DMS79 treated with DMSO at 0.1 percent for 48 hours (cell line): ENCODE results near the gene CCL17.
"Not testable (repeated sequence)": the region's sequence is repeated elsewhere in the genome, so short reads cannot be mapped to it uniquely, and the experiment has no call there.

Experiments used
- DNase-seq: peaks from one replicate; lab custom pipeline; 2025; lab: John Stamatoyannopoulos, UW

Gene CCL17

DNA sequence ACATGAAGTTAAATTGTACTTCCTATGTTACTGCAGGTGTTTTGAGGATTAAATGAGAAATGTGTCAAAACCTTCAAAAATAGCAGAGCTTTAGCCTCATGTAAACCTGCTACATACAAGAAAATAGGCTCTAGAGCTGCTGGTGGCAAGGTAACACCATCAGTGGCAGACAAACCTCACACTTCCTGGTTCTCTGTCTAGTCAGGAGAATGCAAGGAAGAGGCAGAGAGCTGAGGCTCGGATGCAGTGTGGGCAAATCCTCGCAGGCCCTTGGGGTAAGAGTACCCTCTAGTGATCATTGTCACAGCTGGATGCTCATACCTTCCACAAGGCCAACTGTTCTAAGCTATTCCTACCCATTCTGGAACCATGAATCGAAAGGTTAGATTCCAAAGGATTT is 28.4 kb downstream of the CCL17 start:
- DNase-seq = no peak

DNA sequence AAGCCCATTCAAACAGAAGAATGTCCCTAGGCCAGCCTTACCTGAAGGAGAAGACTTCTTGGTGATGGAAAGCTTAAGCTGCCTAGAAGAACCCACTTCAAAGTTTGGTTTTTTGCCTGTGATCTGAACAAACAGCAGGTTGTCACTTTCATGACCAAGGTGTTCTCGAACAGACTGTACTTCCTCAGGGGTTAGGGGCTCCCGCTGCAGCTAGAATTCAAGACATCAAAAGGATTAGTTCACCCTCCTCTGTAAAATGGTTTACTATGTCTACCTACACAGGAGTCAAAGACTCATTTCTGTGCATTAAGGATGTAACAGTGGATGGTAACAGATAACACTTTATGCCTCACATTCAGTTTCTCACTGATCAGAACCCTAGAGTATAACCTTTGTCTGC is 29.4 kb downstream of the CCL17 start:
- DNase-seq = no peak

DNA sequence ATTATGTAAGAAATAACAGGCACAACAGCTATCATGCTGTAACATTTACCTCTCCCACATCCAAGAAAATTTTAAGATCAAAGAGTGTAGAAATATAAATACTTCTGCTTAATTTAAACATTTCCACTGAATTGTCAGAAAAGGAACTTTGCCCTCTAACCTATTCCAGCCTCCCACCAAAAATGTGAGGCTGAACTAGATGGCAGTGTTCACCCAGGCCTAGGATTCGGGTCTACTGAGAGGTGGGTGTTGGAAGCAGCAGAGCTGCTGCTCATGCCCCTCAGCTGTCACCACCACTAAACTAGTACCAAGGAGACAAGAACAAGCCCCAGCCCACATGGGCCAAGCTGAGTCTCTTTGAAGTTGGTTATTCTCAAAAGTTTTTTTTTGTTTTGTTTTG is 31.3 kb downstream of the CCL17 start:
- no peak for DNase-seq

DNA sequence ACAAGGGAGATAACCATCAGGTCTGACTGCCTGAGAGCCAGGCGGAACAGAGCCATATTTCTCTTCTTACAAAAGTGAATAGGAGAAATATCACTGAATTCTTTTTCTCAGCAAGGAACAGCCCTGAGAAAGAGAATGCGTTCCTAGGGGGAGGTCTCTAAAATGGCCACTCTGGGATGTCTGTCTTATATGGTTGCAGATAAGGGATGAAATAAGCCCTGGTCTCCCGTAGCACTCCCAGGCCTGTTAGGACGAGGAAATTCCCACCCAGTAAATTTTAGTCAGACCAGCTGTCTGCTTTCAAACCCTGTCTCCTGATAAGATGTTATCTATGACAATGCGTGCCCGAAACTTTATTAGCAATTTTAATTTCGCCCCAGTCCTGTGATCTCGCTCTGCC is 35.4 kb downstream of the CCL17 start:
- DNase-seq = not testable (repeated sequence)

DNA sequence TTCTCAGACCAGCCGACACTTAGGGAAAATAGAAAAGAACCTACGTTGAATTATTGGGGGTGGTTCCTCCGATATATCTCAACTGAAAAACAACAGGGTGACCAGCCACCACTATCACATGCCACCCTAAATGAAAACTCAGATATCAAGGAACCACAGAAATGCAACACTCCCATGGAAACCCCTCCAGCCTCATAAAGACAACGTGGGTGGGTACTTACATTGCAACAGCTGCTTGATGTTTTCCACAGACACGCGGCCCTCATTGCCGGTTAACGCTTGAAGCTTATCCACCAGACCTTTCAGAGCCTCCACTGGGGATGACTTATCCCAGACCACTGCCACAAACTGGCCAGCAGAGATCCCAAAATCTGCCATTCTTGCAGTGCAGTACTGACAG is 36.0 kb downstream of the CCL17 start:
- DNase-seq = not testable (repeated sequence)

DNA sequence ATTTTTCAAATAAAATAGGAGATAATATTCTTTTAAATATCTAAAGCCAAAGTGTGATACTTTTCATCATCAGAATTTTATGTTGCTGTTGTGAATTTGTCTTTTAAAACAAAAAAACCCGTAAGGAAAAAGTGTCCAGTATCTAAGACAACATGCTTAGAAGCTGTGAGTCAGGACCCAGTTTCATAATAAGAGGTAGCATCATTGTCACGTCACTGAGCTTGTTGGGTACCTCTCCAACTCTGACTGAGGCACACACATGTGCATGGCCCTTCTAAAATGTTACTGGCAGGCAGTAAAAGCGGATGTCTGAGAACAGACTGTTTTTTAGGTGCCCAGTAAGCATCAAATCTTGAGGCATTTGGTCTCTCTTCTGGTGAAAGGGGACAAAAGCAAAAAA is 40.1 kb downstream of the CCL17 start:
- DNase-seq = no peak

DNA sequence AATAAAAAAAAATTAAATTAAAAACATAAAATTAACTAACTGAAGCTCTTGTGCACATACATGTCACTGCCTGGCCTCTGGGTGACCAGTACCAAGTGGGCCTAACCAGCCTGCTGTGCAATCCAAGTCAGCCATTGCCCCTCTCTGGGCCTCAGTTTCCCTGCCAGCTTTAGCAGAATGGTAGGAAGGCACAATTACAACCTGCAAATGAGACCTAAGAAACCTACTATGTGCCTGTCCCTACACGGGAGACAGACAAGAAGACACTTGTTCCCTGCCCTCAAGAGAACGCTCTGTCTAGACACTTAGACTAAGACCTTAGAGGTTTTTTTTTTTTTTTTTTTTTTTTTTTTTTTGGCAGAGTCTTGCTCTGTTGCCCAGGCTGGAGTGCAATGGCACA is 40.9 kb downstream of the CCL17 start:
- no peak for DNase-seq

DNA sequence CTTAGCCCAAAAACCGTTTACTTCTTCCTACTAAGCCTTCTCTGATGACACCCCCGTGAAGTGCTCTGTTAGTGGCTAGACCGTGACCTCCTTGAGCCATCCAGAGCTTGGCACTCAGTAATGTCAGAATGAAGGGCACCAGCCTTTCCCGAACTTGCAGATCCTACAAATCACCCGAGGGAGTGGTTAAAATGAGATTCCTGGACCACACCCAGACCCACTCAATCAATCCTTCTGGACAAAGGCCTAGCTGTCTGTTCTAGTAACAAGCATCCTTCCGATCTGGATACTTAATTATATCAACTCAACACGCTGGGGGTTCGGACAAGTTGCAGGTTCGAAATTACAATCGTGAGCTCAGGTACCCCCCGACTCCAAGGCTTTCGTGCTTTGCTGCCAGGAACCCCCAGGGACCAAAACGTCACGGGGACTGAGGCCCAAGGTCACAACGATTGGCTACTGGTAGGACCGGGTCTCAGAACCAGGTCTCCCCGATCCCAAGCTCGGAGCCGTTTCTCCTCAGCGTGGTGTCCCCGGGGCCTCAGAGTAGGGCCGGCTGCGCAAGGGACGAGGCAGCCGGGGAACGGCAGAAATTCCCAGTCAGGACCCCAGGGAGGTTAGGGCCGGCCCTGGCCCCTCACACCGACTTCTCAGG is 42.1 kb downstream of the CCL17 start:
- DNase-seq = peak; percentile 32

DNA sequence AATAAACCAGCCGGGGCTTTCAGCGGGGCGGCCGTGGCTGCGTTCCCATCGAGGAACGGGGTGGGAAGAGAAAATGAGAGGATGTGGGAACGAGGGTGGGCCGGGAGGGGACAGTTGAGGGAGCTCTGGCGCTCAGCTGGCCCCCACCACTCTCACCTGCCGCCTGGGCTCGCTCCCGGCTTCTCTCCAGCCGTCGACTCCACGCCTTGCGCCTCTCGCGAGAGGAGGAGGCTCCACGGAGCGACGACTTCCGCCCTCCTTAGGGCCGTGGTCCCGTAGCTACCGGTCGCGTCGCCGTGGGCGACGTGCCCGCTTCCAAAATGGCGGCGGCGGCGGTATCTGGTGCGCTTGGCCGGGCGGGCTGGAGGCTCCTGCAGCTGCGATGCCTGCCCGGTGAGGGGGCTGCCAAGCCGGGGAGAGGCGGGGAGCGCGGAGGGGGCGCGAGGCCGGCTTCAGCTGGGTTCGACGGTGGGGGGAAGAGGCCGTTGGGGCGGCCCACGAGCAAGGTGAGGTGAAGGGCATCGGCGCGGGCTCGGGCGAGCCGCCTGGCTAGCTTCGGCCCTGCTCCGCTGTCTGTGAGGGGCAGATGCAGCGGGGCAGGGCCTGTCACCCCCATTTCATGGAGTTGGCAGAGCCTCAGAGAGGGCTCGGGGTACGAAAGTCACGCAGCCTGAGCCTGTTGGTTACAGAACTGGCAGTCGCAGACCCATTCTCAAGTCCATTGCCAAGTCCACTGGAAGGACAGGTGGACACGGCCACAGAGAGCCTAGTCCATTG is 42.8 kb downstream of the CCL17 start, which contains the start of the genes CIAPIN1 and COQ9:
CIAPIN1 (minus strand) TSS at position 200 of the 777 bp plus-strand sequence. CDS start 6,457 bp downstream, outside the sequence.
COQ9 (plus strand) TSS at position 294 of the 777 bp plus-strand sequence; CDS start at position 321, 27 bp downstream.
- peak; percentile 29 for DNase-seq

DNA sequence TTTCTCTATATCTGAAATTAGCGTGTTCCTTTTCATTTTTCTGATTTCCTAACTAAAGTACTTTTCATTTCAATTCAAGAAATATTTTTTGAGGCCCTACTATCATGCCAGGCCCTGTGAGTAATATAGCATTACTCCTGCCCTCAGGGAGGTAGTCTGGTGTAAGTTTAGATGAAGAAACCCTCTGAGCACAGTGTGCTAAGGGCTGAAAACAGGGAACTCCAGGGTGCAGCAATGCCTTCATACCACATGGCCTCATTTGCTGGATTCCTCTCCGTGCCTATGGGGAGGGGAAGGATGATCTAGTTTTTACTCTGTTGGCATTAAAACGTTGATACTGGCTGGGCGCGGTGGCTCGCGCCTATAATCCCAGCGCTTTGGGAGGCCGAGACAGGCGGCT is 47.5 kb downstream of the CCL17 start:
- no peak for DNase-seq

DNA sequence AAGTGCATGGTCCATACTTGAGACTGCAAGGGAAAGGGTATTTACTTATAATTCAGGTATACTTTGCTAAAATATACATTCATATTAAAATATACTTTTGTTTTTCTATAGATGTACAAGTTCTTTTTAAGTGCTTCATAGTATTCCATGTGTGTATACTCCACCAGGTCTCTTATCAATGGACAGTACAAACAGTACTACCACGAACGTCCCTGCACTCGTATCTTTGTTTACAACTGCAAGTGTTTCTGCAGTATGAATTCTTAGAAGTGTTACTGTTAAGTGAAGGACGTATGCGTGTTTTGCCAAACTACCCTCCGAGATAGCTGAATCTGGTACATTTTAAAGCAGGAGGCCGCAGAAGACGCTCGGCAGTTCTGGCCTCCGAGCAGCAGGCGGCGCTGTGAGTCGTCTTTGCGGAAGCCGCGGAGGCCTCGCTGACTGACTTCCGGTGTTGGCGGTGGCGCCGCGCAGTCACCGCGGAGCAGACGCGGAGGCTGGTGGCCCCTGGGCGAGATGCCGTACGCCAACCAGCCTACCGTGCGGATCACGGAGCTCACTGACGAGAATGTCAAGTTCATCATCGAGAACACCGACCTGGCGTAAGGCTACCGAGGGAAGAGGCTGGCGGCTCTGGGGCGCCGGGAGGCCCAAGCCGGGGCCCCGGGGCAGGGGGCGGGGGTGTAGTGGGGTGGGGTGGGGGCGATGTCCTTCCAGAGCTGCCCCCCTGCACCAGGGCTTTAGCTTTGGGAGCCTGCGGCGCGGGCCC is 57.8 kb downstream of the CCL17 start, which contains the start of gene POLR2C:
POLR2C (plus strand) TSS at position 471 of the 769 bp plus-strand sequence; CDS start at position 517, 46 bp downstream.
- peak; percentile 20 for DNase-seq

DNA sequence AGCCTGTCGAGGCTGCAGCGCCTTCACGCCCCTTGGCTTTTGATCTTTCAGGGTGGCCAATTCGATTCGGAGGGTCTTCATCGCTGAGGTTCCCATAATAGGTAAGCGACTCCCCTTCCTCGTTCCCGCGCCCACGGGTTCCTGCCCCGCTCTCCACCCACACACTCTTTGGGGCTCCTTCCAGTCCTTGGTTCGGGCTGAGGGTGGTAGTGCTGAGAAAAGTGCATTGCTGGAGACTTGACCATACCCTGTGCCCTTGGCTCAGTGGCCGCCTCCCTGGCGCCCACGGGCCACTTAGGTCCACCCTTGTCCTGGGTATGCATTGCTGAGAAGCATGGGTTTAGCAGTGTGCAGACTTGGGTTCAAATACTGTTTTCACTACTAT is 58.4 kb downstream of the CCL17 start:
- no peak for DNase-seq

DNA sequence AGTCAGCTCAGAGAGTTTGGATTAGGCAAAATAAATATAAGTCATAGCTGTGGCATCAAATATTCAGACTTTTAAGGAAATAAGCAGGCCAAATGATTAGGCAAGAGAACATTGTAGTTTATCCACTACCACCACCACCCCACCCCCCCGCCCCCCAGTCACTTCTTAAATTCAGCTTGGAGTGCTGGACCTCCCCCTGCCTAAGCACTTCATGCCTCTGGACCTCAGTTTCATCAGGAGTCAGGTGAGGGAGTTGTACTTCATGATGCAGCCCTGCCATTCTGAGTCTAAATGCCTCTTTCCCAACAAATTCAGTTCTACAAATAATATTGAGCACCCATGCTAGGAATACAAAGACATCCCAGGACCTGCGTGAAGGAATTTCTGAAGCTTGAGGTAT is 60.0 kb downstream of the CCL17 start:
- DNase-seq = no peak
